ENCODE results near the gene PYROXD2.
A peak's percentile ranks its signal among the peaks of the same experiment; 100 is the strongest.

PYROXD2 gene

GRCh38 chr10:98433881-98434732, 19.1 kb upstream of the PYROXD2 start:
- peak; percentile 71 for DNase-seq (ENCODE audit: low read depth)

GRCh38 chr10:98433371-98433770, 18.4 kb upstream of the PYROXD2 start:
- DNase-seq (ENCODE audit: low read depth), result no peak

GRCh38 chr10:98432330-98432729, 17.3 kb upstream of the PYROXD2 start:
- DNase-seq (ENCODE audit: low read depth), result no peak

DNA sequence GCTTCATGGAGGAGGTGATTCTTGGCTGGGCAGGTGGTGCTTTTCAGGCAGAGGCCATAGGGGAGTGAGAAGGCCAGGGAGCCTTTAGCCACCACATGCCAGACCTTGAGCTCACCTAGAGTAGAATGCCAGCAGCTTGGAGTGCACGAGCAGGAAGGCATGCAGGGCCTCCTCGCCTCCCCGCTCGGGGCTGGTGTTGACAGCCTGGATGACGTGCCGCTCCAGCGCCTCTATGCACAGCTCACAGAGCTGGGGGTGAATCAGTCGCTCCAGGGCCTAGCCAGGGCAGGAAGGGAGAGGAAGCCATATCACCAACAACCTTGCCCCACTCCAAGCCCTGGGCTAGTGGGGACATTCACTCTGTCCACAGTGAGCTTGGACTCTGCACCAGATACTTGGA, 16.0 kb upstream of the PYROXD2 start:
- no peak for DNase-seq (ENCODE audit: low read depth)

DNA sequence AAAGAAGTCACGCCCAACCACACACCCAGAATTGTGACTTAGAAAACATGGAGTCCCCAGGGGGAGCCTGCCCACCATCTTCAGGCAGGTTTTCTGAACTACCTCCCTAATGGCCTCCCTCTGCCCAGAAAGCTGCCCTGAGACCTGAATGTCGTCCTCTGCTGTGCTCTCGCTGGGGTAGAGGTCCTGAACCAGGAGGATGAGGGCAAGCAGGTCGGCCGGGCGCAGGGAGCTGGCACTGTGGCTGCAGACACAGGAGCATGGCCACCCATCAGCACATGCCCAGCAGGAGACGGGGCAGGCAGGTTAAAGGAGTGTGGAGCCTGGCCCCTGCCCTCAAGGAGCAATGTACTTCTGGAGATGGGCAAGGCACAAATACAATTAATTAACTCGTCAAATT, 15.4 kb upstream of the PYROXD2 start:
- no peak for DNase-seq (ENCODE audit: low read depth)

DNA sequence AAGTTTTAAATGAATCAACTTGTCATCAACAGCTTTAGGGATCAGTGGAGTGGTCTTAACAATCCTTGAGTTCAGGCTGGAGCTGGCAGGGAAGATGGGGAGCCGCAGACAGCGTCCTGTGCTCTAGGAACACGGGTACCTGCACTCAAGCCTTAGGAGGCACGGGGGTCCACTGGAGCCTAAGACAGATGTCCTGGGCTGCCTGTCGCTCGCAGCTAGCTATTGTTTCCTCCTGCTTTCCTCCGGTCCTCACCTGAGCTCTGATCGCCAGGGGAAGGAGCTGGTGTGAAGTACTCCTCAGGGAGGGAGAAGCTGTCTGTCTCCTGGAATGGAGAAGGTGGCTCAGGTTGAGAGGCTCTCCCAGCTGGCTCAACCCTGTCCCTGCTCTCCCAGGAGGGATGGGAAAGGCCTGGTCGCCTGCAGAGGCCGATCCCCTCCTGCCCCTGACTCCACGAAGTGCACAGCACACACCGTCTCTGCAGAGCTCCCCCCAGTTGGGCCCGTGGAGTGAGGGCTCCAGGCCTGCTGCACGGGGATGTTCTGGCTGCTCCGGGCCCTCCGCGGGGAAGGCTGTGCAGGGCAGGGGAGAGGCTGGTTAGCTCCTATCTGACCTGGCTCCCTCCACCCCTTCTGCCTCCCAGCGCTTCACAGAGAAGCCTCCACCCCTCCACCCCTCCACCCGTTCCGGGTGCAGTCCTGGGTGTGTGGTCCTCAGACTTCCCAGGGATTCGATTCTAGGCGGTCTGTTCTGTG, 14.5 kb upstream of the PYROXD2 start:
- no peak for DNase-seq (ENCODE audit: low read depth)

DNA sequence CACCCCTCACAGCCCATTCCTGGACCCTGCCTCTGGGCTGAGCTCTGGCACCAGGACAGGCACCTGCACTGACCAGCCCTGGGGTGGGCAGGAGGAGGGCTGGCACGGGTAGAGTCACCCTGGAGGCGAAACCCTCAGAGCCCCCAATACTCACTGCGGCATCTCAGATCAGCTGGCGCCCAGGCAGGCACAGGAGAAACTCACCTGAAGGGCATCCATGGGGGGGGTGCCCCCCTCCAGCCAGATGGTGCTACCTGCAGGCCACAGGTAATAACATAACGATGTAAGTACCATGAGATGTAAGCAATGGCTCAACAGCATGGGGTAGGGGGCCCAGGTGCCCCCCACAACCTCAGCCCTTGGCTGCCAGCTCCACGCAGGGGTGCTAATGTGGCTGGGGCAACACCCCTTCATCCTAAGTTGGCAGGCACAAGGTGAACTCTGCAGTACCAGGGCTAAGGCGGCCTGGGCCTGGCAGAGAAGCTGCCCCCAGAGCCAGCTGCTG, 12.1 kb upstream of the PYROXD2 start:
- no peak for DNase-seq (ENCODE audit: low read depth)

GRCh38 chr10:98425511-98426352, 10.8 kb upstream of the PYROXD2 start:
- peak; percentile 48 for DNase-seq (ENCODE audit: low read depth)

GRCh38 chr10:98424295-98425254, 9.6 kb upstream of the PYROXD2 start:
- DNase-seq (ENCODE audit: low read depth), result no peak

DNA sequence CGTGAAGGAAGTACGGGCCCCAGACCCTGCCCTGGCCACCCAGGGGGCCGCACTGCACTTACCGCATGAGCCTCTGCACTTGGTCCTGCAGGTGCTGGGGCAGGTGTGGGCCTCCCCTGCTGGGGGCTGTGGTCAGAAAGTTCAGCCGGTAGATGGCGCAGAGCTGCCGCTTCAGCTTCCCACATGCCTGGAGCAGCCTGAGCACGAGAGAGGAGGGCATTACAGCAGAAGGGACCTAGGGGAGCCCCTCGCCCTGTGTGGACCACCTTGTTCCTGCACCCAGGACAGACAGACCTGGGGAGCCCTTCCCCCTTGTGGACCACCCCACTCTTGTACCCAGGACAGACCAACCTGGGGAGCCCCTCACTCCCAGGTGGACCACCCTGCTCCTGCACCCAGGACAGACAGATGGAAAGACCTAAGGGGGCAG, 8.7 kb upstream of the PYROXD2 start:
- no peak for DNase-seq (ENCODE audit: low read depth)

DNA sequence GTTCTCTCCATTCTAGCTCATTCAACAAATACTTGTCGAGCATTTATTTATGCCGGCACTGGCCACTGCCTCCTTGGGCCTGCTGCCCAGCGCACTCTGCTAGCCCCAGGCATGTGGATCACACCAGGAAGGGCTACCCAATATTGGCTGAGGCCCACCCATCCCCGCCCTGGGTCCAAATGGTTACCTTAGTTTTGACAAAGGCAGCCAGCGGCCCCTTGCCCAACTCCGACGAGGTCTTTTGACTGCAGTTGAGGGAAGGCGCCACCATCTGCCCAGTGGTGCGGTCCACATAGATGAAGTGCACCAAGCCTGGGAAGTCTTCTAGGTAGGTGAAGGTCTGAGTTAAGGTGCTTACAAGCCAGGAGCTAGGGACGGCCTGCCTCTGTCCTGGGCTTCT, 7.2 kb upstream of the PYROXD2 start:
- no peak for DNase-seq (ENCODE audit: low read depth)

DNA sequence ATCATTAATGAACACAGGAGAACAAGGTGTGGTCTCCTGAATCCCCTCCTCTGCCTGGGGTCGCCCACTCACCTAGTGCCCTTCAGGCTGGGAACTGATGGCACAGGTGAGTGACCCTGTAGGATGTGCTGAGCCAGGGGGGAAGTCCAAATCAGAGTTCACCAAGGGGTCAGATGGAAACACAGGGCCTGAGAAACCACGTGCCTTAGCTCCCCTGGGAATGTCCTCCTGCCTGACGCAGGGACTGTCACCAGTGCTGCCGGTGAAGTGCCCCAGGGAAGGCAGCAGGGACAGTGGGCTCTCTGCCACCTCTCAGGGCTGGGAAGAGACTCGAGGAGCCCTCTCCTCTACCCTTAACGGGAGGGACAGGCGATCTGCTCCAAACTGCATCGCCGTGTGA, 5.8 kb upstream of the PYROXD2 start:
- DNase-seq (ENCODE audit: low read depth), result no peak

DNA sequence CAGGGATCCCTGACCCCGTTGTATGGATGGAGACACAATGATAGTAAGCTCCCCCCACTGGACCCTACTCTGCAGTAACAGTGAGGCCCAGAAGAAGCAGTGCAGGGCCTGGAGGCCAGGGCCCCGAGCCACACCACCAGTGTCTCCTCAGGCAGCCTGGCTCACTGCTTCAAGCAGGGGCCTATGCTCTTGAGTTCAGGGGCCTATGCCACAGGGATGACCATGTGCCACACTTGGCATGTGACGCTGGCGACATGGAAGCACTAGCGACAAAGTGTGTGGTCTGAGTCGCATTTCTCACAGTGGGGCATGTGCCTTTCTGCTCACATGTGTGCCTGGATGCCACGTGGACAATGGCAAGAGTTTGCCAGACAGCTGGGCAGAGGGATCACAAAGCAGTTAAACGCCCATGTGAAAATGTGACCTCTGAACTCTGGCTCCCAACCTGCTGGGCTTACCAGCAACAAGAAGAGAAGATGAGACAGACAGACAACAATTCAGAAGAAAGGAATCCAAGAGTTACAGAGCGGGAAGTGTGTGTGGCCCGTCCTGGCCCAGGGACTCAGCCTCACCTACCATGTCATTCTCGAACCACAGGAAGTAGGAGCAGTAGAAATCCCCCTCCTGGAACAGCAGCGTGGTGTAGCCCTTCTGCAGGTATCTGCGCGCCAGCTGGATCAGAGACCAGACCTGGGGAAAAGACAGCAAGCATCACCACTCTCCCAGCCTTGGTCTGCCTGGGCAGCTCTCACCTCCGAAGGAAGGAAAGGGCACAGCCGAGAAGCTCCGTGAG, 4.7 kb upstream of the PYROXD2 start:
- no peak for DNase-seq (ENCODE audit: low read depth)

DNA sequence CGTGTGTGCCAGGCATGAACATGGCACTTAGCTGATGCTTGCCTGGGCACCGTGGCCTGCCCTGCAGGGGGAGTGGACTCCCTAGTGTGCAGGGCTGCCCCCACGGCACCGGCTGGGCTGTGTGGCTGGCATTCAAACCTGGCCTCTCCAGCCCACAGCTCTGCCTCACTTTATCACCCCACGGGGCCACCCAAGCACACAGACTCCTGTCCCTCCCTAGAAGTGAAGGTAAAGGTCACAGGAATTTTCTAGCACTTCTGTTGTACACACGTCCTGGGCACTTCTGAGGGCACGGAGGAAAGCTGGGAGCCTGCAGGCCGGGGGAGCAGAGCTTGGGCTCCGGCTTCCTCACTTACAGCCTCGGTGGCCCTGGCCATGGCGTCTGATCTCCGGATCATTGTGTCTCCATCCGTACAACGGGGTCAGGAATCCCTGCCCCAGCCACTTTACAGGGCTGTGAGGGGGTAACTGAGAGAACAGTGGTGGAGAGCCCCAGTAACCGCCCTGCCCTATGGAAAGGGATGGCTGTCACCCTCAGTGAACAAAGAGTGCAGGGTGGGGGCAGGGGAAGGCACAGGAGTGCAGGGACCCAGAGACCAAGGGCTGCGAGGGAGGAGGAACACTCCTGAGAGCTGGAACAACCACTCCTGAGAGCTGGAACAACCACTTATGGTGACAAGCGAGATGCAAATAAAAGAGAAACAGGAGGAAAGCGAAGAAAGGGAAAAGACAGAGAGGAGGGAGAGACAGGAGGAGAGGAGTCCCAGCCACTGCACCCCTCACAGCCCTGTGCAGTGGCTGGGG, 3.9 kb upstream of the PYROXD2 start:
- DNase-seq (ENCODE audit: low read depth), result no peak

DNA sequence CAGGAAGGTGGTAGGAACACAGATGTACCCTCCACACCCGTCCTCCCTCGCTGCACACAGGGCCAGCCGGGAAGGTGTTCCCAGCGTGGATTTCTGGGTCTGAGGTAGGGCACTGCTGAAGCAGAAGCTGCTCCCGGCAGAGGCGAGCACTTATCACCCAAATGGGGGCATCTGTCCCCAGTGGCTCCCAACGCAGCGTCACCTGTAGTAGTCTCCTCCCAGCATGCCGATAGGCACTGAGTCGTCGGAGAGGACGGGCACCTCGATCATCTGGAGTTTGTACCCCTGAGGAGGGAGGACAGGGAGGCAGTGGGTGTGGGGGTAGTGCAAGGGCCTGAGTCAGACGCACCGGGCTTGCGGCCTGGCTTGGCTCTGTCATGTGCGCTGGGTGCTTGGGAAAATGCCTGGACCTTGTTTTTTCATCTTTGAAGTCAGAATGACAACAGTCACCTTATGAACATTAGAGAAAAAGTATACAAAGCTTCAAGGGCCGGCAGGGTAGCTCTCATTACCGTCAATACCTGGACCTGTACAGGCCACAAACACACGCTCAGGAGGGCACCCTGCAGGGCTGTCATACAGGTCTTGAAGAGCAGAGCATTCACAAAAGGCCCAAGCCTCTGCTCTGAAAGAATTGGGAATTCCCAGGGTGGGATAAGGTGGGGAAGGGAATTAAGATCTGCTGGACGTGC, 3.1 kb upstream of the PYROXD2 start:
- DNase-seq (ENCODE audit: low read depth), result no peak

GRCh38 chr10:98417481-98417959, 2.5 kb upstream of the PYROXD2 start:
- no peak for DNase-seq (ENCODE audit: low read depth)

DNA sequence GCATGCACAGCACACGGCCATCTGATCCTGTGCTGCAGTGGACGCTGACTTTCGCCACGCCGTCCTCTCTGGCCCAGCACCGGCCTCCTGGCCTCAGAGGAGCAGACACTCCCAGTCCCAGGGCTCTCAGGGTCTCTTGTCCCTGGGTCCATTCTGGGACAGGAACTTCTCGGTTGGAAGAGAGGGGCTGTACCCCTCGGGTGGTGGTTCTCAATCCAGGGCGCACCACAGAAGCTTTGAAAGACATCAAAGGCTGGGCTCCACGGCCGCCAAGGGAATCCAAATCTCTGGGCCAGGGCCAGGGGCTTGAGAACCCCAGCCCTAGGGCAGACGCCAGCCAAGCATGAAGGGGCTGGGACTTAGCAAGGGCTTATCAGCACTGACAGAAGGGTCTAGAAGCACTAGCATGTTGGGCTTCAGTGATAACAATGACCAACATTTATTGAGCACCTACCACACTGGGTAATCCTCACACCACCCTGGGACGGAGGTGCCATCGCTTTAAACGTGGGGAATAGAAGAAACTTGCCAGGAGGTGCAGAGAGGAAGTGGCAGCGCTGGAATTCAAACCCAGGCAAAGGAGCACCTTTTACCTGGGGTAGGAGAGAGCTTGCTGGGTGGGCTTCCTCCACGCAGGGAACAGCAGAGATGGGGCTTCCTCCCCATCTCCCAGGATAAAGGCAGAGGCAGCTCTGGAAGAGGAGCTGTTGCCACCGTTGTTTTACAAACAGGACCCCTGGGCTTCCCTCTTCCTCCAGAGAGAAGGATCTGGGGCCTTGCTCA, 1.8 kb upstream of the PYROXD2 start:
- DNase-seq (ENCODE audit: low read depth), result no peak

DNA sequence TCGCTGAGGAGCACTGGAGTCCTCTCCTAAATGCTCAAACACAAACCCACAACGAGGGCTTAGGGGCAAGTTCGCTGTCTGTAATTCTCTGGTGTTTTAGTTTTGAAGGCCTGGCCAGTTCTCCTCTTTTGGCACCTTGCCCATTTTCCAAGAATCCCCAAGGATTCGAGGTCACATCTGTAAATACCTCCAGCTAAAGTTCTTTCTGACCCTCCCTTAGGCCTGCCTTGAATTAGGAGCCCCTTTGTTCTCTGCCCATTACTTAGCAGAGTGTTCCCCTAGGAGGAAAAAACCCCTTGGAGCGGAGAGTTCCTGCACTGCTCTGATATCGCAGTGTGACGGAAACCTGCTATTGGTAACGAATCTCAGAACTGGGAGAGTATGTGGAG, 743 bp upstream of the PYROXD2 start:
- DNase-seq (ENCODE audit: low read depth), result no peak

Data from iris pigment epithelial cell (primary cell).